Right kidney (tissue), 9 donors: ENCODE data around the gene SNRPD1.
"Not testable (repeated sequence)": the region's sequence is repeated elsewhere in the genome, so short reads cannot be mapped to it uniquely, and the experiment has no call there.

Source experiments
- DNase-seq: peaks from one replicate; pipeline ENCODE4 v3.0.0-alpha.2; 2016
- long read RNA-seq, 8 donors: transcript quantifications; one replicate each; lab custom pipeline, GENCODE V29; 2026

Gene SNRPD1
- long read RNA-seq, donor 1, full-length matches to known transcripts, result 150 of 190 reads
- long read RNA-seq, donor 1, partial matches to known transcripts, result 40 of 190 reads
- long read RNA-seq, donor 1, other reads (novel, unspliced or antisense), result 0 of 190 reads
- long read RNA-seq, donor 2, full-length matches to known transcripts, result 115 of 132 reads
- long read RNA-seq, donor 2, partial matches to known transcripts, result 17 of 132 reads
- long read RNA-seq, donor 2, other reads (novel, unspliced or antisense), result 0 of 132 reads
- long read RNA-seq, donor 3, full-length matches to known transcripts, result 70 of 84 reads
- long read RNA-seq, donor 3, partial matches to known transcripts, result 14 of 84 reads
- long read RNA-seq, donor 3, other reads (novel, unspliced or antisense), result 0 of 84 reads
- long read RNA-seq, donor 4, full-length matches to known transcripts, result 95 of 128 reads
- long read RNA-seq, donor 4, partial matches to known transcripts, result 24 of 128 reads
- long read RNA-seq, donor 4, other reads (novel, unspliced or antisense), result 9 of 128 reads
- long read RNA-seq, donor 5, full-length matches to known transcripts, result 150 of 173 reads
- long read RNA-seq, donor 5, partial matches to known transcripts, result 23 of 173 reads
- long read RNA-seq, donor 5, other reads (novel, unspliced or antisense), result 0 of 173 reads
- long read RNA-seq, donor 6, full-length matches to known transcripts, result 114 of 127 reads
- long read RNA-seq, donor 6, partial matches to known transcripts, result 13 of 127 reads
- long read RNA-seq, donor 6, other reads (novel, unspliced or antisense), result 0 of 127 reads
- long read RNA-seq, donor 7, result 0 reads
- long read RNA-seq, donor 8, full-length matches to known transcripts, result 102 of 126 reads
- long read RNA-seq, donor 8, partial matches to known transcripts, result 24 of 126 reads
- long read RNA-seq, donor 8, other reads (novel, unspliced or antisense), result 0 of 126 reads

- DNase-seq, result peak; percentile 94
These were observed at the start of gene SNRPD1 for GRCh38 chr18:21612125-21613039. Gene SNRPD1, plus strand, starts transcription at chr18:21612314. Its CDS starts 116 bp downstream, at chr18:21612430.

- DNase-seq, result no peak
These were observed 40.3 kb upstream of the SNRPD1 start for GRCh38 chr18:21571772-21572171.

- DNase-seq, result no peak
These were observed 36.5 kb upstream of the SNRPD1 start for GRCh38 chr18:21575656-21576055.

GRCh38 chr18:21584391-21584790, 27.7 kb upstream of the SNRPD1 start:
- DNase-seq, result no peak

GRCh38 chr18:21592361-21592760, 19.8 kb upstream of the SNRPD1 start:
- not testable (repeated sequence) for DNase-seq

GRCh38 chr18:21593540-21594257, 18.4 kb upstream of the SNRPD1 start:
- DNase-seq, result no peak

GRCh38 chr18:21597620-21598019, 14.5 kb upstream of the SNRPD1 start:
- no peak for DNase-seq

GRCh38 chr18:21598726-21599584, 13.2 kb upstream of the SNRPD1 start:
- DNase-seq, result peak; percentile 32

- no peak for DNase-seq
These were observed 12.3 kb upstream of the SNRPD1 start for GRCh38 chr18:21599585-21600525.

- DNase-seq, result peak; percentile 97
These were observed 11.3 kb upstream of the SNRPD1 start, which contains the start of gene ESCO1 for GRCh38 chr18:21600526-21601410. Gene ESCO1, minus strand, starts transcription at chr18:21600704. Its CDS starts 25,861 bp downstream, at chr18:21574843.

GRCh38 chr18:21602299-21602587, 9.9 kb upstream of the SNRPD1 start:
- DNase-seq, result no peak

- no peak for DNase-seq
These were observed 7.4 kb upstream of the SNRPD1 start for GRCh38 chr18:21604671-21605070.

GRCh38 chr18:21605213-21605612, 6.9 kb upstream of the SNRPD1 start:
- DNase-seq, result no peak

GRCh38 chr18:21611401-21612124, 551 bp upstream of the SNRPD1 start:
- DNase-seq, result not testable (repeated sequence)

- not testable (repeated sequence) for DNase-seq
These were observed 9.5 kb downstream of the SNRPD1 start for GRCh38 chr18:21621640-21622039.

- no peak for DNase-seq
These were observed 17.1 kb downstream of the SNRPD1 start for GRCh38 chr18:21629089-21629832.

- DNase-seq, result no peak
These were observed 20.3 kb downstream of the SNRPD1 start for GRCh38 chr18:21632393-21632792.
